Sigmoid colon (tissue), 7 donors: ENCODE measurements around the gene HRC. TPM values are rescaled to one million over a fixed set of nuclear protein-coding genes. Genes with fewer than 3 reads are reported as not detected.

ENCODE experiments used
- DNase-seq: peaks from one replicate; pipeline ENCODE4 v3.0.0-alpha.2; 2019
- H3K27ac ChIP-seq, 4 donors: fragments of 200-600 bp; sonication (generic); one replicate each; pipeline ENCODE4 v1.5.1; 2016 to 2019; ENCODE audit warnings: mild to moderate bottlenecking in 1 of 4
- H3K27me3 ChIP-seq, 3 donors: fragments of 200-600 bp; sonication (generic); one replicate each; pipeline ENCODE4 v1.5.1; 2019; ENCODE audit warnings: mild to moderate bottlenecking in 1 of 3
- H3K36me3 ChIP-seq, 4 donors: fragments of 200-600 bp; sonication (generic); one replicate each; pipeline ENCODE4 v1.5.1; 2016 to 2019
- H3K4me1 ChIP-seq, 4 donors: fragments of 200-600 bp; sonication (generic); one replicate each; pipeline ENCODE4 v1.5.1; 2017 to 2019
- H3K4me3 ChIP-seq, 4 donors: fragments of 200-600 bp; sonication (generic); one replicate each; pipeline ENCODE4 v1.5.1; 2017 to 2019; ENCODE audit warnings: mild to moderate bottlenecking in 2 of 4, moderate library complexity in 1 of 4
- H3K9me3 ChIP-seq, 4 donors: fragments of 200-600 bp in 3 of 4; sonication (generic) in 3 of 4; one replicate each; pipeline versions ENCODE4 v1.5.1 to v1.6.1; 2013 to 2019
- EP300 ChIP-seq, 4 donors: sonication (generic); formaldehyde crosslinking; IDR thresholded peaks; one replicate each; pipeline ENCODE4 v1.6.1; 2017; ENCODE audit warnings: antibody characterized with exemption in 4 of 4
- POLR2A ChIP-seq, 2 donors: fragments of 450-650 bp; IDR thresholded peaks; one replicate each; pipeline ENCODE4 v1.6.1; 2016; ENCODE audit warnings: antibody characterized with exemption in 2 of 2, mild to moderate bottlenecking in 2 of 2, moderate library complexity in 2 of 2
- POLR2AphosphoS5 ChIP-seq, 4 donors: sonication (generic); formaldehyde crosslinking; IDR thresholded peaks; one replicate each; pipeline ENCODE4 v1.6.1; 2017; ENCODE audit warnings: antibody characterized with exemption in 4 of 4
- WGBS, 2 donors: extraction: QIAGEN DNeasy Blood & Tissue Kit; methylation state at CpG; one replicate each; pipeline ENCODE4 v1.1.7; 2013; 5-methylcytosine and 5-hydroxymethylcytosine counted together
- intact Hi-C: fragments of 100-400 bp; cut with DNase I; formaldehyde crosslinking; loops from one replicate; pipeline ENCODE4 v1.15.1; 2023
- polyA plus RNA-seq, 3 donors: library from polyadenylated mRNA; stranded (reverse); fragments of 200-250 nt; gene quantifications; one replicate each; pipeline ENCODE4 v1.2.3, GENCODE V29; 2013
- total RNA-seq, 4 donors: library from RNA; depleted of rRNA; stranded (reverse); fragments of >200 nt; gene quantifications; one replicate each; pipeline ENCODE4 v1.1.0, GENCODE V29; 2016
- TF ChIP-seq, protein P1 (sequence below), 4 experiments: fragments of 450-650 bp in 3 of 4; fragments of 200-600 bp in 1 of 4; IDR thresholded peaks; one replicate each; pipeline ENCODE4 v1.5.1; 2016 to 2019; ENCODE audit warnings: antibody characterized with exemption in 4 of 4, mild to moderate bottlenecking in 3 of 4, moderate library complexity in 2 of 4
- donor health status: healthy with polysubstance abuse.
- donor health status: Bipolar disorder and iron deficiency.
- donor health status: healthy.

HRC gene
- total and polyA plus RNA-seq, 7 donors = 0.16 to 6.6 (median 0.83) TPM

DNA sequence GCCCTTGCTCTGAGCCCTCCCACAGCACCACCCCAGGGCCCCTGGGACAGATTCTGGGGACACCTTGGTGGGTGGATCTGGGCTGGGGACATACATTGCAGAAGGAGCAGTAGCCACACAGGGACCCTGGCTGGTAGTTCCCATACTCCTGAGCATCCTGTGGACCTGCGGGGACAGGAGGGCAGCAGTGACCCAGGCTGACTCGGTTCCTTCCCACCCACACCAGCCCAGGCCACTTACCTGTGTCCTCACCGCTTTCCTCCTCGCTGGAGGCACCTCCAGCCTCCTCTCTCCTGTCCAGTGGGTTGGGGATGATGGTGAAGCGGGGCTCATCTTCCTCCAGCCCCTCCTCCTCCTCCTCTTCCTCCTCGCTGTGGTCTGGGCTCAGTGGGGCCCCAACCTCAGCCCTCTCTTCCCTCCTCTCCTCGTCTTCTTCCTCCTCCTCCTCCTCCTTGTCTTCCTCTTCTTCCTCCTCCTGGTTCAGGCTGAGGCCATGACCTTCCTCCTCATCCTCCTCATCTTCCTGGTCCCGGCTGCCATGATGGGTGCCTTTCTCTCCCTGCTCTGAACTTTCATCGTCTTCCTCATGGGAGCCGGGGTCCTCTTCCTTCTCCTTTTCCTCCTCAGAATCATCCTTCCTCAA, 1.9 kb downstream of the HRC start:
- Histone ChIP-seq H3K36me3 (no peaks in the 10 kb centered on the region), H3K27me3 (peaks cover 0 to 2% (median 0%) of the 10 kb centered on the region in 3 donors), H3K9me3 (no peaks in the 10 kb centered on the region), H3K4me1 (peaks cover 0 to 43% (median 38%) of the 10 kb centered on the region in 4 donors), H3K4me3 (no peak overlapping the region), H3K27ac (no peak overlapping the region)
- WGBS, 2 donors = 89 to 94% methylated on average over 10 of the region's 10 CpGs
- TF ChIP-seq EP300 (IDR thresholded peaks at IDR 0.05) (no peak), POLR2AphosphoS5 (IDR thresholded peaks at IDR 0.05) (no peak), POLR2A (IDR thresholded peaks at IDR 0.05) (no peak)
- TF ChIP-seq, protein P1, sequence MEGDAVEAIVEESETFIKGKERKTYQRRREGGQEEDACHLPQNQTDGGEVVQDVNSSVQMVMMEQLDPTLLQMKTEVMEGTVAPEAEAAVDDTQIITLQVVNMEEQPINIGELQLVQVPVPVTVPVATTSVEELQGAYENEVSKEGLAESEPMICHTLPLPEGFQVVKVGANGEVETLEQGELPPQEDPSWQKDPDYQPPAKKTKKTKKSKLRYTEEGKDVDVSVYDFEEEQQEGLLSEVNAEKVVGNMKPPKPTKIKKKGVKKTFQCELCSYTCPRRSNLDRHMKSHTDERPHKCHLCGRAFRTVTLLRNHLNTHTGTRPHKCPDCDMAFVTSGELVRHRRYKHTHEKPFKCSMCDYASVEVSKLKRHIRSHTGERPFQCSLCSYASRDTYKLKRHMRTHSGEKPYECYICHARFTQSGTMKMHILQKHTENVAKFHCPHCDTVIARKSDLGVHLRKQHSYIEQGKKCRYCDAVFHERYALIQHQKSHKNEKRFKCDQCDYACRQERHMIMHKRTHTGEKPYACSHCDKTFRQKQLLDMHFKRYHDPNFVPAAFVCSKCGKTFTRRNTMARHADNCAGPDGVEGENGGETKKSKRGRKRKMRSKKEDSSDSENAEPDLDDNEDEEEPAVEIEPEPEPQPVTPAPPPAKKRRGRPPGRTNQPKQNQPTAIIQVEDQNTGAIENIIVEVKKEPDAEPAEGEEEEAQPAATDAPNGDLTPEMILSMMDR (IDR thresholded peaks at IDR 0.05) = no peak
- DNase-seq = no peak
- intact Hi-C loops = no loop called here

DNA sequence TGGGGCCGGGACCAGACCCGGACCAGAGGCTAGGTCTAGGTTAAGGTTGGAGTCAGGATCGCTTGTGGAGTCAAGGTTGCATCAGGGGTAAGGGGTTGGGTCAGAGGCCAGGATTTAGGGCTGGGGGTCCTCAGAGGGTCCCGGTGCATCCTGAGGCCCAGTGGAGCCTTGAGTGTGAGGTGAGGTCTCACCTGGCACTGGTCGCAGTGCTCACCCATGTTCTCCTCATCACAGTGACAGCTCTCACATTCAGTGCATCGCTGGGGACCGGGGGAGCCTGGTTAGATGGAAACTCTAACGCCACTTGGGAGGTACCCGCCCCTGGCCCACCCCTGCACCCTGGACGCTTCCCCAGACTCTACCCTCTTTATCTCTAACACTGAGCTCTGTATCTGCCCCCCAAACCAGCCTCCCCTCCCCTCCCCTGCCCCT, 3.1 kb downstream of the HRC start:
- intact Hi-C loops = no loop called here
- Histone ChIP-seq H3K27me3 (peaks cover 0 to 2% (median 0%) of the 10 kb centered on the region in 3 donors), H3K9me3 (no peaks in the 10 kb centered on the region), H3K27ac (peak overlapping the region in 3 of 4 donors; percentile 76 to 85 (median 78)), H3K36me3 (no peaks in the 10 kb centered on the region), H3K4me1 (peaks cover 0 to 34% (median 32%) of the 10 kb centered on the region in 4 donors), H3K4me3 (no peak overlapping the region)
- no peak for TF ChIP-seq POLR2A (IDR thresholded peaks at IDR 0.05)
- TF ChIP-seq, protein P1 (IDR thresholded peaks at IDR 0.05) = no peak
- TF ChIP-seq POLR2AphosphoS5 (IDR thresholded peaks at IDR 0.05) = no peak
- TF ChIP-seq EP300 (IDR thresholded peaks at IDR 0.05) = no peak
- WGBS, 2 donors = 31 to 32% methylated on average over 10 of the region's 10 CpGs
- DNase-seq = no peak

DNA sequence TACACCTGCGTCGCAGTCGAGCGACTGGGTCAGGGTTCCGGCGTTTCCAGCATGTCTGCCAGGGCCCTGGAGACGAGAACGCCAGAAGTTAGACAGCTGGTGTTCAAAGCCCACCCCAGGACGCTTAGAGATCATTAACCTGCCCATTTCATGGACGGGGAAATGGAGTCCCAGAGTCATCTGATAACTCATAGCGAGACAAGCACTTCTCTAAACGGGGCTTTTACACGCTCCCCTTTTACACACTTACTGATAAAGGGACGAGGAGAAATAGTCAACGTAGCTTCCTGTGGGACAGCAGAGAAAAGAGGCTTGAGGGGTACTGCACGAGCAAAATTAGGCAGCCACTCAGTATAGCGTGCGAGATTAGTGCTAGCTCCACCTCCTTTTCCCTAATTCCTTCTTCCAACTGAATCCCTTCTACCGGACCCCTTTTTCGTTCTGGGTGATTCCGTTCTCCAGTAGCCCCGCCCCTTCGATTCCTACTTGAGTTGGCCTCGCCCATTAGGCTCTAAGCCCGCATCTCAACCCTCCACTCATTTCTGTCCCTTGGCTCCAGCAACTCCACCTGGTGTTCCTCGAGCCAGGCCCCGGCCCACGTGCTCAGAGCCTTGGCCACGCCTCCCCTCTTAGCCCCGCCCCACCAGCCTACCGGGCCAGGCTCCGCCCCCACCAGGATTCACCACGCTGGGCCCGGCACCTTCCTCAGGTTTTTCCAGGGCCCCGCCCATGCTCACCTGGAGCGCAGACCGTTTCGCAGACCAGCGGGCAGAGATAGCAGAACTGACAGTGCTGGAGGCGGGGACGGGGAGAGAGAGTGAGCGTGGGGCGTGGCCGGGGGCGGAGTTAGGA, 3.7 kb downstream of the HRC start:
- intact Hi-C loops = no loop called here
- no peak overlapping the region for H3K4me3 ChIP-seq
- peak; percentile 78 for DNase-seq

DNA sequence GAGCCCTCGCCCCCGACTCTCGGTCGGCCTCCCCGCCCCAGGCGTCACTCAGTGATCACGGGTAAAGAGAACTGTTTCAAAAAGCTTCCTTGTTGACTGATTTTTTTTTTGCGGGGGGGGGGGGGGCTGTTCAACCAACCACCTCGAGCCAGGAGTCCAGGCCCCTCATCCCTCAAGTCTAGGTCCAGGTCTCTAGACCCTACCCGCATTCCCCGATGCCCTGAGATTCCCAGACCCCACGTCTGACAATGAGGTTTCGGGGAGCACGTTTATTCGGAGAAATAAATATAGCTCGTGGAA, 4.3 kb downstream of the HRC start:
- H3K27ac ChIP-seq = peak overlapping the region; percentile 76 to 85 (median 79)

More for the DNA sequence above, 3.7 kb downstream of the HRC start:
- TF ChIP-seq, protein P1 (IDR thresholded peaks at IDR 0.05) = no peak
- TF ChIP-seq POLR2A (IDR thresholded peaks at IDR 0.05) (no peak), EP300 (IDR thresholded peaks at IDR 0.05) (no peak), POLR2AphosphoS5 (IDR thresholded peaks at IDR 0.05) (no peak)
- peaks cover 0 to 37% (median 32%) of the 10 kb centered on the region in 4 donors for H3K4me1 ChIP-seq
- H3K36me3 ChIP-seq = no peaks in the 10 kb centered on the region
- H3K27ac ChIP-seq = peak overlapping the region; percentile 76 to 85 (median 79)
- no peaks in the 10 kb centered on the region for H3K9me3 ChIP-seq
- 3 to 9% methylated on average over 45 of the region's 45 CpGs for WGBS, 2 donors
- peaks cover 0 to 2% (median 0%) of the 10 kb centered on the region in 3 donors for H3K27me3 ChIP-seq

More for the DNA sequence above, 4.3 kb downstream of the HRC start:
- TF ChIP-seq POLR2AphosphoS5 (IDR thresholded peaks at IDR 0.05) (no peak), EP300 (IDR thresholded peaks at IDR 0.05) (no peak), POLR2A (IDR thresholded peaks at IDR 0.05) (no peak)
- TF ChIP-seq, protein P1 (IDR thresholded peaks at IDR 0.05) = no peak
- WGBS, 2 donors = 1 to 8% methylated on average over 15 to 16 of the region's 16 CpGs
- Histone ChIP-seq H3K36me3 (no peaks in the 10 kb centered on the region), H3K4me3 (peak overlapping the region; percentile 47 to 72 (median 64)), H3K27me3 (peaks cover 0 to 2% (median 0%) of the 10 kb centered on the region in 3 donors), H3K9me3 (no peaks in the 10 kb centered on the region), H3K4me1 (peaks cover 0 to 43% (median 37%) of the 10 kb centered on the region in 4 donors)
- intact Hi-C loops = no loop called here
- DNase-seq = no peak
